ENCODE measurements around the gene SEC61B. TPM values are rescaled to one million over a fixed set of nuclear protein-coding genes. Genes with fewer than 3 reads are reported as not detected.

The SEC61B gene
- total RNA-seq, 1 experiment from 2014 or later: 125 TPM

DNA sequence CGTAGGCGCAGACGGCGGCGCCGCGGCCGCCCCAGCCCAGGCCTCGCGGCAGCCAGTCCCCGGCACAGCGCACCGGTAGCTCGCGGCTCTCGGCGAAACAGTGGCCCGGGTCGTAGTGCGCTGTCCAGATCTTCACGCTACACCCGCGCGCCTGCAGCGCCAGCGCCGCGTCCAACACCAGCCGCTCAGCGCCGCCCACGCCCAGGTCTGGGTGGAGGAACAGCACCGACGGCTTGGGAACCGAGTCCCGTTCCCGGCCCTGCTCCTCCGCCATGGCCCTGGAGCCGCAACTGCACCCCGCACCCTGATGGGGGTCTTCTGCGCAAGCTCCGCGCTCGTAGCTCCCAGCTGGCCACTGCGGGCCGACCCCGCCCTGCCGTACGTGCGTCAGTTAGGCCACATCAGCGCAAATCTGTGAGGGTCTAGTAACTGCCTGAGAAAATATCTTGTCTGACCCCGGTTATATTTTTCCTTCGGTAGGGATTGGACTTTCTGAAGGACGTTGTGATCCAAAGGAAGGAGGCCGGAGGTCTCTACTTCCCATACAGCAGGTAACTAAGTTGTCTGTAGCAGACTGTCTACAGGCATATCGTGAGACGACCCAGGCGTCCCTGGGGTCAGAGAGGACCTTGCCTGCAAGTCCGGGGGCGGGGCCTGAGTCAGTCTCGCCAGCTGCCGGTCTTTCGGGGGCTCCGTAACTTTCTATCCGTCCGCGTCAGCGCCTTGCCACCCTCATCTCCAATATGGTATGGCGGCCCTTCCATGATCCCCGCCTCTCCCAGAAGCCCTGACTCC is at the start of gene SEC61B, which contains the start of gene ALG2 (continued):
- TF ChIP-seq, protein P1, sequence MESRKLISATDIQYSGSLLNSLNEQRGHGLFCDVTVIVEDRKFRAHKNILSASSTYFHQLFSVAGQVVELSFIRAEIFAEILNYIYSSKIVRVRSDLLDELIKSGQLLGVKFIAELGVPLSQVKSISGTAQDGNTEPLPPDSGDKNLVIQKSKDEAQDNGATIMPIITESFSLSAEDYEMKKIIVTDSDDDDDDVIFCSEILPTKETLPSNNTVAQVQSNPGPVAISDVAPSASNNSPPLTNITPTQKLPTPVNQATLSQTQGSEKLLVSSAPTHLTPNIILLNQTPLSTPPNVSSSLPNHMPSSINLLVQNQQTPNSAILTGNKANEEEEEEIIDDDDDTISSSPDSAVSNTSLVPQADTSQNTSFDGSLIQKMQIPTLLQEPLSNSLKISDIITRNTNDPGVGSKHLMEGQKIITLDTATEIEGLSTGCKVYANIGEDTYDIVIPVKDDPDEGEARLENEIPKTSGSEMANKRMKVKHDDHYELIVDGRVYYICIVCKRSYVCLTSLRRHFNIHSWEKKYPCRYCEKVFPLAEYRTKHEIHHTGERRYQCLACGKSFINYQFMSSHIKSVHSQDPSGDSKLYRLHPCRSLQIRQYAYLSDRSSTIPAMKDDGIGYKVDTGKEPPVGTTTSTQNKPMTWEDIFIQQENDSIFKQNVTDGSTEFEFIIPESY (IDR thresholded peaks at IDR 0.05; ENCODE audit: extremely low read depth, insufficient replicate concordance, low read length): peak; percentile 12
- no peak for TF ChIP-seq CBX3 (IDR thresholded peaks at IDR 0.05; ENCODE audit: low read depth)
- TF ChIP-seq, protein P2, sequence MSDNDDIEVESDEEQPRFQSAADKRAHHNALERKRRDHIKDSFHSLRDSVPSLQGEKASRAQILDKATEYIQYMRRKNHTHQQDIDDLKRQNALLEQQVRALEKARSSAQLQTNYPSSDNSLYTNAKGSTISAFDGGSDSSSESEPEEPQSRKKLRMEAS (IDR thresholded peaks at IDR 0.05): peak; percentile 68

DNA sequence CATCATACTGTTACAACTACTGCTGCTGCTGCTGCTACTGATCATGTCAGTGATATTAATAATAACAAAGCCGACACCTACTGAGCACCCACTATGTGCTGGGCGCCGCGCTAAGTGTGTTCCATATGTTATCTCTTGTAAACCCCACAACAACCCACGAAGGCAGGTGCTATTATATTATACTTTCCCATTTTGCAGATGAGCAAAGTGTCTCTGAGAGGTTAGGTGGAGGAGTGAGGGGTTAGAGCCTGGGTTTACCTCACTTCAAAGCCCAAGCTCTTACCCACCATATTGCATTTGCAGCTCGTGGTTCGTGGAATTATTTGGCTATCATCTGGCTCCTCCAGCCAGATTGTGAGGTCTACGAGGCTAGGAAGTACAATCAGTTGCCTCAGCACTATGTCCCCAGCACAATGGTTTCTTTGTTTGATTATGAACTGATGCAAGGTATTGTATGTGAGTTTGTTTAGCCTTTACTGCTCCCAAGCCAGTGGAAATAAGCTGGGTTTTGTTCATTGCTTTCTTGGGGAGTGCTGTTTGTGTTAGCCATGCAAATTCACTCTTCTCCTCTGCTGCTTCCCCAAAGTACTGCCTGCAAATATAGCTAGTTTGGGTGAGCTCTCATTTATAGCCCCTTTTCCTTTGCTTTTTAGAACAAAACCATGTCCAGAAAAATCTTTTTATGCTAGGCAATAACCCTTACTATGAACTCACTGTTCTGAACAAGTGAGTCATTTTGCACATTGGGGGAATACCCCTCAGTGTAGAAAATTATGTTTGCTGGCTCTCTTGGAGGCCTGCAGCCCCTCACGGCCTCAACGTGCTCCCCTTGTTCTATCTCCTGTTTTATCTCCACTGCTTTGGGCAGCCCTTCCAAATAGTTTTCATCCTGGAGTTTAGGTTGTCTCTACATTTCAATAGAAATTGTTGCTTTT is 48.2 kb upstream of the SEC61B start:
- BruUV-seq (replicated peaks): no TSS peak
- no peaks in the 10 kb centered on the region for H3K36me3 ChIP-seq (ENCODE audit: control insufficient read depth in 1 of 2, insufficient read depth in 2 of 2, low read length in 2 of 2)
- H3K4me3 ChIP-seq (replicated peaks in 1 of 2; ENCODE audit: low read depth in 1 of 2, low read length in 2 of 2): no peak overlapping the region
- H3K27ac ChIP-seq (ENCODE audit: low read depth, low read length): no peak overlapping the region
- no peak overlapping the region for H3K9ac ChIP-seq (ENCODE audit: low read length)
- no peaks in the 10 kb centered on the region for H4K20me1 ChIP-seq (ENCODE audit: insufficient read depth)
- ATAC-seq (no peak), DNase-seq (ENCODE audit: low read depth, low spot score) (no peak)
- intact Hi-C loops (cut with micrococcal nuclease): no loop called here
- H3K9me3 ChIP-seq (ENCODE audit: control insufficient read depth in 1 of 2, insufficient read depth in 1 of 2, low read depth in 1 of 2, low read length in 2 of 2): no peaks in the 10 kb centered on the region
- TF ChIP-seq, protein P2 (IDR thresholded peaks at IDR 0.05): no peak
- RAD21 ChIA-PET (ENCODE audit: low non-redundant PET in 1 of 2, low total read pairs in 2 of 2, uncharacterized antibody in 2 of 2, unreplicated experiment in 2 of 2): no interaction called here
- no peaks in the 10 kb centered on the region for H3K4me1 ChIP-seq (ENCODE audit: control insufficient read depth in 1 of 2, insufficient read depth in 2 of 2, low read length in 2 of 2)
- no peaks in the 10 kb centered on the region for H3K79me2 ChIP-seq (ENCODE audit: insufficient read depth, low read length)
- H2AFZ ChIP-seq (ENCODE audit: low read depth, low read length, poor library complexity, severe bottlenecking): no peak overlapping the region
- CTCF ChIA-PET: interaction anchor here (0.9 kb wide), 1 partner anchor 10 kb away, joined by 4 read pairs; no protein-coding TSS in a partner anchor
- POLR2A ChIA-PET: no interaction called here
- H3K4me2 ChIP-seq (ENCODE audit: low read length): no peak overlapping the region
- H3K9me2 ChIP-seq (ENCODE audit: insufficient read depth): no peaks in the 10 kb centered on the region
- no peaks in the 10 kb centered on the region for H3K27me3 ChIP-seq (ENCODE audit: insufficient read depth, low read length)
